Measurements from ENCODE around the gene SIPA1L2.

GRCh38 chr1:232610192-232610901 is 19.6 kb downstream of the SIPA1L2 start:
- TF ChIP-seq ZBTB7A (IDR thresholded peaks at IDR 0.05; ENCODE audit: low read depth) (no peak), MAX (IDR thresholded peaks at IDR 0.05) (no peak), USF1 (IDR thresholded peaks at IDR 0.05) (no peak), CEBPB (IDR thresholded peaks at IDR 0.05) (no peak)
